GM10266 (cell line): ENCODE results near the gene TFG.
A peak's percentile ranks its signal among the peaks of the same experiment; 100 is the strongest.

ENCODE experiments used
- DNase-seq: peaks from one replicate; pipeline ENCODE4 v3.0.0; 2012; ENCODE audit errors: extremely low spot score
- CTCF ChIP-seq: IDR thresholded peaks from 2 replicates; pipeline ENCODE4 v1.5.1; 2012; ENCODE audit warnings: mild to moderate bottlenecking, low read depth; ENCODE audit not compliant: control insufficient read depth, insufficient read depth; ENCODE audit errors: missing control alignments

The TFG gene

GRCh38 chr3:100756441-100756840 lies 47.1 kb downstream of the TFG start:
- TF ChIP-seq CTCF: no peak
- no peak for DNase-seq

- DNase-seq: no peak
Observed at GRCh38 chr3:100759159-100759558, 49.9 kb downstream of the TFG start.

GRCh38 chr3:100759950-100760349 lies 50.7 kb downstream of the TFG start:
- no peak for DNase-seq
- TF ChIP-seq CTCF: no peak

More at GRCh38 chr3:100759159-100759558, 49.9 kb downstream of the TFG start:
- no peak for TF ChIP-seq CTCF

GRCh38 chr3:100760377-100760776 lies 51.1 kb downstream of the TFG start:
- DNase-seq: no peak
- no peak for TF ChIP-seq CTCF

GRCh38 chr3:100761211-100761942 lies 52.1 kb downstream of the TFG start:
- DNase-seq: peak; percentile 11
- peak; percentile 14 for TF ChIP-seq CTCF

GRCh38 chr3:100761951-100762350 lies 52.7 kb downstream of the TFG start:
- no peak for DNase-seq
- TF ChIP-seq CTCF: no peak

GRCh38 chr3:100765437-100765975 lies 56.2 kb downstream of the TFG start:
- DNase-seq: no peak
- no peak for TF ChIP-seq CTCF
